ENCODE results near the gene ZNF48.

ZNF48 gene

DNA sequence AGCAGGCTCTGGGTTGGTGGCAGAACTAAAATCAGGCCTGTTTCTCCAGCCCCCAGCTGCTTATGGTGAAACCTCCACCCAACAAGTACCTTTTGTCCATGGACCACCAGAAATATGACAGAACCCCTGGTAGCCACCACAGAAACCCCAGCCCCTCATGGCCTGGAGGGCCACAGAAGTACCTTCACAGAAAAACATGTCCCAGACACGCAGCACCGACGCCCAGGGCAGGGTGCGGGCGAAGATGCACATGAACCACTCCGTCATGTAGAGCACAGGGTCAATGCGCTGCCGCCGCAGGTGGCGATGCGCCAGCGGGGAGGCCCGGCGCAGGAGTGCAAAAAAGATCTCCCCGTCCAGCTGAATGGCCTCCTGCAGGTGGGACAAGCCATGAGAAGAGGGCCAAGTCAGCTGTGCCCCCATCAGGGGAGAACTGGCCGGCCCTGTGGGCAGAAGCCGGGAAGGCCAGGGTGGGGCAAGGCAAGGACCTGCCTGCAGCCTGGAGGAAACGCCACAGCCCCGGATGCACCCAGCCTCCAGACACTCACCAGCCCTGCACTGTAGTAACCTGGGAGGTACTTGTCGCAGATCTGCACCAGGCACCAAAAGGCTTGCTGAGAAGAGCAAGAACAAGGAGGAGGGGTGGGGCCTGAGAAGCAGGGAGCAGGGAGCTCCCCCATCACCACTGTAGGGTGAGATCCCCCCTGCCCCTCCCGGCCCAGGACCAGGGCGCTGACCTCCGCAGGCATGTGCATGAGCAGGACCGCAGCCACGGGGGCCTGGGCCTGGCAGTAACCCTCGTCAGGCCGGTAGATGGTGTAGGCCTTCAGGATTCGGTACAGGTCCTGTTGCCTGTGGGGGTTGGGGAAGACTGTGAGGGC, 36.0 kb upstream of the ZNF48 start:
- DNase-seq = no peak

DNA sequence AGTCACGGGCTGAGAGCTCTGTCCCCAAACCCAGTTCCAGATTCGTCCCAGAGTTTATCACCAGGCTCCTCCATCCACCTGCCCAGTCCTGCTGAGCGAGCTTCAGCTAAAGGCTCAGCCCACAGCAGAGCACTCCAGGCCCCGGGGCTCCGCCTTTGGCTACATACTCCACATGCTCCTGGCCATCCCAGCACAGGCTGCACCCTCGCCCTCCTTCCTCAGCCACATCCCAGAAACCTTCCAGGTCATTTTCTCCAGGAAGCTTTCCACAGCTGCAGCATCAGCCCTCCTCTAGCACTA, 35.4 kb upstream of the ZNF48 start:
- DNase-seq = no peak

DNA sequence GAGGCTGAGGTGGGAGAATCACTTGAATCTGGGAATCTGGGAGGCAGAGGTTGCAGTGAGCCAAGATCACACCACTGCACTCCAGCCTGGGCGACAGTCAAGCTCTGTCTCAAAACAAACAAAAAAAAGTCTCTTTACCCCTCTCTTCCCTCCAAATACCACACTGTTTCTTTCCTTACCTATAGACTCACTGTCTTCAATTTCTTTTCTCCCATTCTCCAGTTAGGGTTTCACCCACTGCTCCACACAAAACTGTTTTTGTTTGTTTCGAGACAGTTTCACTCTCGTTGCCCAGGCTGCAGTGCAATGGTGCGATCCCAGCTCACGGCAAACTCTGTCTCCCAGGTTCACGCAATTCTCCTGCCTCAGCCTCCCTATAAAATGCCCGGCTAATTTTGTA, 34.0 kb upstream of the ZNF48 start:
- no peak for DNase-seq

DNA sequence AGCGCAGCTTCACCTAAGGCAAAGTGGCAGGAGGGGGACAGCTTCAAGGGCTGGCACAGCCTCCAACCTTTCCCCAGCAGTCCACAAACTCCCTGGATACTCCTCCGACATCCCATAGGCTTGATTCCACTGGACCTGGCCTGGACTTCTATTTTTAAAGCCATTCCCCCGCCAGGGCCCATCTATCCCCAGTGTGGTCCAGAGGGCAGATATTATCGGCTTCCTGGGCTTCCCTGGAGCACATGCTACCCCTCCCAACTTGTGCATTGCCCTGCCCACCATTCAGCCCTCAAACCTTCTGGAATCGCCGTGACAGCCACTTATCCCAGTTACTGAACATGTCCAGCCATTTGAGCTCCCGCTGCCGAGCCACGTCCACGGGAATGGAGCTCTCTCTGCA, 30.0 kb upstream of the ZNF48 start:
- DNase-seq = no peak

DNA sequence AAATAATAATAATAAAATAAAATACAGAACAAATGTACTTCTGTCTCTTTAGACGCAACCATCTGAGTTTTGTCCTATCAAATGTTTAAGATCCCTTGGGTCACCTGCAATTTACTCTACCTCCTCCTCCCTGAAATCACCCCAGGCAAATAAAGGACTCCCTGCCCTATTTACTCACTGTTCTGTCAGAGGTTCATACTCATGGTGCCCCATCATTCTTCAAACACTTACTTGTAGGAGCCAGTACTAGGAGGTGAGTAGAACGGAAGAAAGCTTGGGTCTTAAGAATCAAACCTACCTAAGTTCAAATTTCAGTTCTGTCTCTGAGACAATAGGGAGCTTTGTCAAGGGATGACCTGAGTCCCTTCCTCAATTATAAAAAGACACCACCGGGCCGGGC, 28.7 kb upstream of the ZNF48 start:
- no peak for DNase-seq

DNA sequence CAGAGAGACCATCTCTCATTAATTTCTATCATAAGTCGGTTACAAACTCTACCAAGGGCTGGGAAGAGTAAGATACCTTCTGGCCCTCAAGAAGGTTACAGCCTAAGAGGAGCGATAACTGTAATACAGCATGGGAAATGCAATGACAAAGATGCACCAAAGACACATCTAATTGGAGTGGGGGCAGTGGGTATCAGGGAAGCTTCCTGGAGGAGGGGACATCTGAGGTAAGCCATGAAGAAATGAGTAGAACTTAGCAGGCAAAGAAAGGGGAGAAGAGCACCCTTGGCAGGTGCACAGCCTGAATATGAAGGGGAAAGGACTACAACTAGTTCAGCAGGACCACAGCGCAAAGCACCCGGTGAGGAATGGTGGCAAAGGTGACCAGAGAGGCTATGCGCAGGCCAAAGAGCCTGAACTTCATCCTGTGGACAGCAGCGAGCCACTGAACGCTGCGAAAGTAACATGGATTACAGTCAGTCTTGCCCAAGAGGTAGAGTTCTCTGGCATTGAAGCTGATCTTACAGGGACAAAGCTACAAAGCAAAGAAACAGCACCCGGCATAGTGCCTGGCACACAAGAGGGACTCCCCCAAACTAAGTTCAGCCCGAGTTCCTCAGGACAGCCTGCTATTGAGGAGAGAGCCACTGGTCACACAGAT, 27.7 kb upstream of the ZNF48 start:
- DNase-seq = no peak

DNA sequence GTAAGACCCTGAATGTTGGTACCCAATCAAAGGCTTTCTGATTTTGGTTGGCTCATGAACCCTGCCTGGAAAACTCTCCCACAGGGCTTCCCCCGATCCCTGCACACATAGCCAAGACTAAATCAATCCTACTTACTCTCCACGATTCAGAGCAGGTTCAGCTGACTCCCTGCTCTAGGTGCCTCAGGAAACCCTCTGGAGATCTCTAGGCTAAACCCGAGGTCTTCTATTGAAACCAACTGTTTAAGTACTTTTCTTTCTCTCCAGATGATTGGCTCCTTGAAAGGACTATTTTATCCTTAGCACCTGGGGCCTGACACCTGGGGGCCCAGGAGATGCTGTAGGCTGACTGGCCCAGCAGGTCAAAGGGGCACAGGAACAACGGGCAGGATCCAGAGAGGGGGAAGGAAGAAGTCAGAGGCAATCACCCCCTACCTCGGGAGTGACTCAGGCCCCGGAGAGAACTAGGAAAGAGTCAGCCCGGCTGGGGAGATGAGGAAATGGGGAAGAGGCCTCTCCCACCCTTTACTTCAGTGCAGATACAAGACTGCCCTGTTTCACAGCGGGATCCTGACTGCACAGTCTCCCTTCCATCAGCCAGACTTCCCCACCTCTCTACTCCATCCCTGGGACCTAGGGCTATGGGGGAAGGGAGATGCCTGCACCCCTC, 27.0 kb upstream of the ZNF48 start:
- peak; percentile 81 for DNase-seq

DNA sequence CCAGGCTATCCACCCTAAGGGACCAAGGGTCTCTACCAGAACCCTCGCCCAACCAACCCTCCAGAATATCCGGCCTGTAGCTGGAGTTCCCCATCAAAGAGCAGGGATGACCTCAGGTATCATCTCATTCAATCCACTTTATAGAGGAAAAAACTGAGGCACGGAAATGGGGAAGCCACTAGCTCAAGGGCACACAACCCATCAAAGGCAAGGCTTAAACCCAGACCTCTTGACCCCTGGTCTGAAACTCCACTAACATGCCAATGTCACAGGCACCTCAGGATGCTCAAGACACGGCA, 26.5 kb upstream of the ZNF48 start:
- DNase-seq = no peak

DNA sequence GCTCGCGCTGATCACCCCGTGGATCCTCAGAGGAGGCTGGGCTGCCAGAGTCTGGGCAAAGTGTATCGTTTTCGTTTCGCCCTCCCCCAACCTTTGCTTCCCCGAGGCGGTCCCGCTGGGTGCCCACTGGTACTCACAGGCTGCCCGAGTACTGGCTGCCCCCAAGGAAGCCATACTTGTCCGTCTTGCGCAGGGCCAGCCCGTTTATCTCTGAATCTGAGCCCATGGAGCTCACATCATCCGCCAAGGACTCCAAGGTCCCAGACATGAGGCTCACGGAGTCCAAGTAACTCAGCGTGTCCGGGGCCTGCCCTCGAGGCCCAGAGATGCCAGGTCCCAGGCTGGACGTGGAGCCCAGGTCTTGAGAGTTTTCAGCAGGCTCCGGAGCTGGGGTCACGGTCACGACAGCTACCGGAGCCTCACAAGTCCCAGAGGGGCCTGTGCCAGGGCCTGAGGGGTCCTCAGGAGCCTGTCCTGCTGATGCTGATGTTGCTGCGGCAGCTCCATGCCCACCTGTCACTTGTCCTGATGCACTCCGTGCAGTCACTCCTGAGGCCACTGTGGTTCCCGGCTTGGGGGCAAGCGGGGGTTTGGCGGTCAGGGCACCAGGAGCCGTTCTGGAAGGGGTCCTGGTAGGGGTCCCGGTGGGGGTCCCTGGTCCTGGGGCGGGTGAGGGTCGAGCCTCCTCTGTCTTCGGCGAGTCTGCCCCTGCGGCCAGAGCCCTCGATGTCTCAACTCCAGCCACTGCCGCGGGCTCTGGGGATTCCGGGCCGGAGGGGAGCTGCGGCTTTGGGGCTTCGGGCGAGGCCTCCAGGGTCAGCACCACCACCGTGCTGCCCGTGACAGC, 25.9 kb upstream of the ZNF48 start:
- DNase-seq = peak; percentile 38

DNA sequence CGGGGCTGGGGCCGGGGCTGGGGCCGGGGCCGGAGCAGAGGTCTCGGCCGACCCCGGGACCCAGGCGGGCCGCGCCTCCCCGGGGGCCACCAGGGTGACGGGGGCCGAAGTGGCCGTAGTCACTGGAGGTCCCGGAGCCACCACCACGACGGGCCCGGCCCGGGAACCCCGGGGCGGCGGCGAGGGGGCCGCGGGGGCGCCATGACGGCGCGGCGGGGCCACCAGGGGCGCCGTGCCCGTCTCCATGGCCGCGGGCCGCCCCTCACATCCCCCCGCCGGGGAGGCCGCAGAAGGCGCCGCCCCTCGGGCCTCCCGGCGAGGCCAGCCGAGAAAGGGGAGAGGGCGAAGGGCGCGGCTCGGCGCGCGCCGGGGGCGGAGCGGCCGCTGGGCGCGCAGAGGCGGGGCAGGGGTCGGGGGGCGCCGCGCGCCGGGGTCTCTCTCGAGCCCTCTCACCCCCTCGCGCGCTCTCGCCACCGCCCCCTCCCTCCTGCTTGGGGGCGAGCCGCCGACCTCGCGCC, 25.2 kb upstream of the ZNF48 start:
- no peak for DNase-seq

DNA sequence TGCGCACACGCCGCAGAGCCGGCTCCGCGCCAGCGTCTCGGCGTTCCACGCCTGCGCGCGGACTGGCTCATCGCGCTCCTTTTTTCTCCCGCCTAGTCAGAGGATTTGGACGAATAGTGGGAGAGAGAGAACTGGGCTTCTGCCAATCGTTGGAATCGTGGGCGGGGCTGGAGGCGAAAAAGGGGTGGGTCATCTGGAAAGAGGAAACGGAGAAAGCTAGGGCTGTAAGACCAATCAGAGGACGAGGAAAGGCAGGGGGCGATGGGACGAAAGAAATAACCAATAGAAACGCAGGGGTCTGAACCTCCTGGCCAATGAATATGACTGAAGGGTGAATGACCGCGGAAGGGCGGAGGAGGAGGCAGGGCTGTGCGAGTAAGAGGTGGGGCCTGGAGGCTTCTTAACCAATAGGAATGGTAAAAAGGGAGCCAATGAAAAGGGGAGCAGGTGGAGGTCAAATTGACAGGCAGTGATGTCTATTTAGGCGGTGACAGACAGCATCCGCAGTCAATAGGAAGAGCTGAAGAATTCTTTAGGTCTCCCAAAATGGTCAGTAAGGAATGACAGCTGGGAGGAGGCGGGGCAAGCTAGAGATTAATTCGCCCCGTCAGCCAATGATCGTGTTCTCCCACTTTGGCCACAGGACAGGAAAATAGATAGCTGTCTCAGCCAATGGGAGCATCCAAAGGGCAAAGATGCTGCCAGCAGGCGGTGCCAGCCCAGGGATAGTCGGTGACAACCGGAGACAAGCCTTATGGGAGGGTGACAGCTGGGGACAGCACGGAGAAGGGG, 24.6 kb upstream of the ZNF48 start, which contains the start of gene TBC1D10B:
TBC1D10B (minus strand) TSS at position 39 of the 792 bp plus-strand sequence. CDS start 311 bp downstream, outside the sequence.
- DNase-seq = peak; percentile 100

DNA sequence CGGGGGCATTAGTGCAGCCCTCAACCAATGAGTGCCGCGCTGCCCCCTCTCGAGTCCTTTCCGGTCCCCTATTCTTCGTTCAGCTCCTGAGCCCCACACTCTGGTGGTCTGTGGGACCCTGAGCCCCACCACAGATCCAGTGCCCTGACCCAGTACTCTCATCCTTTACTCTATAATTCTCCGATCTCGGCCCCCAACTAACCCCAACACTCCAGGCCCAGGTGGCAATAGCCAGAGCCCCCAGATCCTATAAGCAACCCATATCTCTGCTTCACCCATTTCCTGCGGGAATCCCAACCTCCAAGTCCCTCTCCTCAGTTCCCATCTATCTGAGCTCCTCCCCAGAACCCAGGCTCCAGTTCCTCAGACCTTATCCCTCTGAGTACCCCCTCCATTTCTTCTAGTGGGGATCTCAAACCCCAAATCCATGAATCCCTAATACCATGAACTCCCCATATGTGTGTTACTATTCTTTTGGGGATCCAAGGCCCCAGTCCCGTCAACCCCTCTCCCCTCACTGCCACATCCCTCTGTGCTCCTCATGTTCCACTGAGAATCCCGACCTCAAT, 23.9 kb upstream of the ZNF48 start:
- no peak for DNase-seq

DNA sequence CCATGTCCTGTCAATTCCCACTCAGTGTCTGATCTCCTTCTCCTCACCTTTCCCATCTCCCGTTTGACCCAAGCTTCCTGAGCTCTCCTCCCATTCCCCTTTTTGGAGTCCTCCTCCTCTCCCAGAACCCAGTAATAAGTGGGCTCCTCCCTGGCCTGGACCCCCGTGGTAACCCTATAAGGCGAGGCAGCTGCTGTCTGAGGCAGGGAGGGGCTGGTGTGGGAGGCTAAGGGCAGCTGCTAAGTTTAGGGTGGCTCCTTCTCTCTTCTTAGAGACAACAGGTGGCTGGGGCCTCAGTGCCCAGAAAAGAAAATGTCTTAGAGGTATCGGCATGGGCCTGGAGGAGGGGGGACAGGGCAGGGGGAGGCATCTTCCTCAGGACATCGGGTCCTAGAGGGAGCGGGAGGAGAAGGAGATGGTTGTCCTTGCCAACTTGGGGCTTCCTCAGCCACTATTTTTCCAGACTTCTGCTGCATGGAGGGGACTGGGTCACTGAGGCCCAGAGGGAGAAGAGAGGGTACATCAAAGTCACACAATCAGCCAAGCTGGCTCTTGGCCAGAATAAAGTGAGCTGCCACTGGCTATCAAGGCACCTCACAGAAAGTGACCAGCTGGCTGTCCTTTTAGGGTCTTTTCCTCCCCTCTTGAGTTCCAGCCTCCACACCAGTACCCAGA, 23.0 kb upstream of the ZNF48 start:
- DNase-seq = no peak

DNA sequence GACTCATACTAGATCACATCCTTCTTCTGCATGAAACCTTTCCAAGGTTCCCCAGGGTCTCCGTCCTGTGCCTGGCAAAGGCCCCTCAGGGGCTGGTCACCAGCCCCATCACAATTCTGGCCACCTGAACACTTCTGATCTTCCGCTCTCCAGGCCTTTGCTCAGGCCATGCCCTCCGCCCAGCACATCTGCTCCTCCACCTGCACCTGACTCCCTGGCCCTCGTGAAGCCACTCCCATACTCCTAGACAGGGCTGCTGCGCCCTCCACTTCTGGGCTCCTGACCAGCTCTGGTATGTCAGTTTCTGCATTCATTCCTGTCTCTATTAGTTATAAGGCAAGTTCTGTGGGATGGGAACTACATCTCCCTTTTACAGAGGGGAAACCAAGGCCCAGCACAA, 22.5 kb upstream of the ZNF48 start:
- no peak for DNase-seq

DNA sequence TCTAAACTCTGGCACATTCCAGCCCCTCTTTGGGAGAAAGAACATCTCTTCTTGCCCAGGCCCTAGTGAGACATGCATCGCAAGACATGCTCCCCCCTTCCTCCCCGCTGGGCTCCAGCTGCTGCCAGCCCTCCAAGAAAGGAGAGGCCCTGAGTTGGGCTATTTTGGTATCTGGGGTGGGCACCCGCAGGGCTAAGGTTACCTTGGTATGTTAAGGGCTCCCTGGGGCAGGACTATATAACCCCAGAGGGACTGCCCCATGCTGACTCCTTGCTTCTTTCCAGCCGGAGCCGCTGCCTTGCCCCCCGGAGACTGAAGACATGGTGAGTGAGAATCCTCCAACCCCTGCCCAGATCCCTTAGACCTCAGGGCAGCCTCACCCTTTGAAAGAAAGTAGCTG, 20.7 kb upstream of the ZNF48 start, which contains the start of gene MYL11:
MYL11 (plus strand) TSS at position 265 of the 400 bp plus-strand sequence; CDS start at position 321, 56 bp downstream.
- DNase-seq = no peak

DNA sequence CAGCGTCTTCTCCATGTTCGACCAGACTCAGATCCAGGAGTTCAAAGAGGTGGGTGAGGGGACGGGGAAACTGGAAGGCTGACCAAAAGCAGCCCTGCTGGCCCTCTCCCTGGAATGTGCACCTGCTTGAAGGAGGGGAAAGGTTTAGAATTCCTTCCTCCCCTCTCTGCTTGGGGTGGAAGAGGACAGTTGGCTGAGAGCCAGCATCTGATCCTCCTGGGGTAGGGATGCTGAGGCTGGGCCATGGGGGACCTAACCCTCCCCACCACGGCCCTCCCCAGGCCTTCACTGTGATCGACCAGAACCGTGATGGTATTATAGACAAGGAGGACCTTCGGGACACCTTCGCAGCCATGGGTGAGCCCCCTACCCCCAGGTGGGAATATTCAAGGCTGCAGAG, 19.4 kb upstream of the ZNF48 start:
- DNase-seq = no peak

DNA sequence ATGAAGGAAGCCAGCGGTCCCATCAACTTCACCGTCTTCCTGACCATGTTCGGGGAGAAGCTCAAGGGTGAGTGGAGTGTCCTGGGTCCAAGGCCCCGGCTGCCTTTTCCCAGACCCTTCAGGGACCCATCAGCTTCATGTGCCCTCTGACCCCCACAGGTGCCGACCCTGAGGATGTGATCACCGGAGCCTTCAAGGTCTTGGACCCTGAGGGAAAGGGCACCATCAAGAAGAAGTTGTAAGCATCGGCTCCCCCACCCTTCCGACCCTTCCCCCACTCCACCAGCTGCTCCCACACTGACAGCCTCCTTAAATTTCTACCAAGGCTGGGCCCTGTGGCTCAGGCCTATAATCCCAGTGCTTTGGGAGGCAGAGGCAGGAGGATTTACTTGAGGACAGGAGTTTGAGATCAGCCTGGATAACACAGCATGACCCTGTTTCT, 18.7 kb upstream of the ZNF48 start:
- DNase-seq = no peak

DNA sequence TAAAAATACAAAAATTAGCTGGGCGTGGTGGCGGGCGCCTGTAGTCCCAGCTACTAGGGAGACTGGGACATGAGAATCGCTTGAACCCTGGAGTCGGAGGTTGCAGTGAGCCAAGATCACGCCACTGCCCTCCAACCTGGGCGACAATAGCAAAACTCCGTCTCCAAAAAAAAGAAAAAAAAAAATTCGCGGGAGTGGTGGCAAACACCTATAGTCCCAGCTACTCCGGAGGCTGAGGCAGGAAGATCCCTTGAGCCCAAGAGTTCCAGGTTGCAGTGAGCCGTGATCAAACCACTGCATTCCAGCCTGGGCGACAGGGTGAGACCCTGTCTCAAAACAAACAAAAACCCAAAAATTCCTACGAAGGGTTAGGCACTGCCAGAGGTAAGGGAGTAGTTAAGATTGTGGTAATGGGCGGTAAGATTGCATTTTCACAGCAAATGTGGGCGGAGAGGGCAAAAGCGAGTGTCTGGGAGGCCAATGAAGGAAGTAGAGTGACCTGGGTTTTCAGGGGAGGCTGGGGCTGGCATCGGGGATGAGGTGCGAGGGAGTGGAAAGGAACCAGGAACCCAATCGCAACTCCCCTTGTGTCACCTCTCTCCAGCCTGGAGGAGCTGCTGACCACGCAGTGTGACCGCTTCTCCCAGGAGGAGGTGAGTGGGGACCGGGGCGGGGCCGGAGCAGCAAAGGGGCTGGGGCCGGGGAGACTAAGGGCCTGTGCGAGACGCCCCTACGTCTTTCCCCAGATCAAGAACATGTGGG, 18.0 kb upstream of the ZNF48 start:
- DNase-seq = no peak

DNA sequence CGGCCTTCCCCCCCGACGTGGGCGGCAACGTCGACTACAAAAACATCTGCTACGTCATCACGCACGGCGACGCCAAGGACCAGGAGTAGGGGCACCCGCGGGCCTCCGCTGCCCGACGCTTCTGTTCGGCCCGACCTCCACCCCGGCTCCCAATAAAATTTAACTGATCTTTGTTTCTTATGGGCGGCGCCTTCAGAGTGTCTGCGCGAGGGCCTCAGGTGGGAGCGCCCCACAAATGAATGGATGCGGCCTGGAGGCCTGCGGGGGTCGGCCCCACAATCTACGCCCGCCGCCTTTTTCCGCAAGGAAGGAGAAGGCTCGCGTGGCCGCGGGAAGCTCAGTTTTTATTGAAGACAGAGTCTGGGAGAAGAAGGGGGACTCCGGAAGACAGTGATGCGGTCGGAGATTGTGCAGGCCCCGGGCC, 17.4 kb upstream of the ZNF48 start:
- peak; percentile 78 for DNase-seq

All from suppressor macrophage treated with lipopolysaccharide for 4 hours (primary cell).